DMS153 treated with DMSO at 0.1 percent for 48 hours (cell line): ENCODE data around the gene SBF2.

ENCODE experiments used
- DNase-seq: peaks from one replicate; lab custom pipeline; 2025; ENCODE audit not compliant: unreplicated experiment; lab: John Stamatoyannopoulos, UW

SBF2 gene

GRCh38 chr11:10302359-10302743 lies 8.3 kb upstream of the SBF2 start:
- DNase-seq, result no peak

GRCh38 chr11:10301656-10302358 lies 7.8 kb upstream of the SBF2 start:
- DNase-seq, result no peak

- no peak for DNase-seq
These were observed 4.3 kb upstream of the SBF2 start for GRCh38 chr11:10298342-10298741.

GRCh38 chr11:10295064-10295901 lies 1.3 kb upstream of the SBF2 start:
- no peak for DNase-seq

- DNase-seq, result no peak
These were observed 403 bp upstream of the SBF2 start for GRCh38 chr11:10294290-10294953.

GRCh38 chr11:10291801-10292638 lies 2.0 kb downstream of the SBF2 start:
- no peak for DNase-seq

GRCh38 chr11:10289765-10290380 lies 4.1 kb downstream of the SBF2 start:
- no peak for DNase-seq

- no peak for DNase-seq
These were observed 4.9 kb downstream of the SBF2 start for GRCh38 chr11:10288881-10289764.

- no peak for DNase-seq
These were observed 6.0 kb downstream of the SBF2 start for GRCh38 chr11:10287766-10288715.

- DNase-seq, result no peak
These were observed 6.9 kb downstream of the SBF2 start for GRCh38 chr11:10287140-10287539.

GRCh38 chr11:10285148-10285802 lies 8.7 kb downstream of the SBF2 start:
- DNase-seq, result no peak

GRCh38 chr11:10283991-10284390 lies 10.0 kb downstream of the SBF2 start:
- DNase-seq, result no peak

GRCh38 chr11:10282117-10282516 lies 11.9 kb downstream of the SBF2 start:
- DNase-seq, result no peak

- DNase-seq, result no peak
These were observed 18.3 kb downstream of the SBF2 start for GRCh38 chr11:10275714-10276113.

GRCh38 chr11:10274726-10275125 lies 19.3 kb downstream of the SBF2 start:
- no peak for DNase-seq

GRCh38 chr11:10273738-10274137 lies 20.3 kb downstream of the SBF2 start:
- DNase-seq, result no peak

- DNase-seq, result no peak
These were observed 21.9 kb downstream of the SBF2 start for GRCh38 chr11:10272132-10272531.
